GM18867 (cell line): ENCODE data around the gene LUZP2.

Experiments
- ATAC-seq: cut with Tn5 transposase; IDR thresholded peaks from one replicate; pipeline ENCODE4 v1.9.1; 2021; ENCODE audit warnings: mild to moderate bottlenecking, moderate library complexity; ENCODE audit not compliant: unreplicated experiment

The LUZP2 gene

GRCh38 chr11:25065746-25066145, 568.9 kb downstream of the LUZP2 start:
- no peak for ATAC-seq

- no peak for ATAC-seq
Measured at GRCh38 chr11:25066706-25067105, 569.9 kb downstream of the LUZP2 start.

GRCh38 chr11:25068451-25068850, 571.6 kb downstream of the LUZP2 start:
- ATAC-seq, result no peak

GRCh38 chr11:25094085-25094802, 597.4 kb downstream of the LUZP2 start:
- no peak for ATAC-seq

- ATAC-seq, result no peak
Measured at GRCh38 chr11:25119416-25119815, 622.6 kb downstream of the LUZP2 start.
